K562 treated with DMSO at 1 percent for 4 hours (cell line): ENCODE data around the gene PXMP4. TPM values are rescaled to one million over a fixed set of nuclear protein-coding genes. Genes with fewer than 3 reads are reported as not detected.

Experiments used
- total RNA-seq: library from RNA; unstranded; fragments of 300-600 nt; gene quantifications from 2 replicates; pipeline ENCODE4 v1.2.3, GENCODE V29; 2022; ENCODE audit not compliant: insufficient read depth

Gene PXMP4, protein sequence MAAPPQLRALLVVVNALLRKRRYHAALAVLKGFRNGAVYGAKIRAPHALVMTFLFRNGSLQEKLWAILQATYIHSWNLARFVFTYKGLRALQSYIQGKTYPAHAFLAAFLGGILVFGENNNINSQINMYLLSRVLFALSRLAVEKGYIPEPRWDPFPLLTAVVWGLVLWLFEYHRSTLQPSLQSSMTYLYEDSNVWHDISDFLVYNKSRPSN
- total RNA-seq = 6.5 and 9.0 TPM in 2 replicates

DNA sequence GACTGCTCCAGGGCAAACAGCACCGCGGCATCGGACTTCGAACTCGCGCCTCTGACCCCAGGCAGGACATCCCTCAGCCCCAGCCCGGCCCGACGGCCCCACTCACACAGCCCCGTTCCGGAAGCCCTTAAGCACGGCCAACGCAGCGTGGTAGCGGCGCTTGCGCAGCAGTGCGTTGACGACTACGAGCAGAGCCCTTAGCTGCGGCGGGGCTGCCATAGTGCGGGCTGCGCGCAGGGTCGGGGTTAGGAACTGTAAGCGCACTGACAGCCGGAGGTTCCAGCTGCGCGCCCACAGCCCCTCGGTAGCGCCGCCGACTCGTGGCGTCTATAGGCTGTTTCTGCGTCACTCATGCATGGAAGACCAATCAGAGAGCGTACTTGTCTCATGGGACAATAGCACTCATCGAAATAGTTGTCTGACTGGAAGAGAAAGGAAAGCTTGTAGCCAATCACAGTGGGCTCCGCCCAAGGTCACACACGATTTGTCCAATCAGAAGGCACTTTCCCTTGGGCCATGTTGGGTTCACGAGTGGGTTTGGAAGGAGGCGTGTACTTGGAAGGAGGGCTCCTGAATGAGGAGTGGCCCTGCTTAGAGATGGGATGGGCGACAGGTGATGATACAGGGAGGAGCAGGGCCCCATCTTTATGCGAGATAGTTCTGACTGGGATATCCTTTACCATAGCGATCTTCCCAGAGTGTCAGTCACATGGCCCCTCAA is at the start of gene PXMP4:
TSS of gene PXMP4 (minus strand) at position 322 of the 721 bp plus-strand sequence. CDS start at position 219, 103 bp downstream.

DNA sequence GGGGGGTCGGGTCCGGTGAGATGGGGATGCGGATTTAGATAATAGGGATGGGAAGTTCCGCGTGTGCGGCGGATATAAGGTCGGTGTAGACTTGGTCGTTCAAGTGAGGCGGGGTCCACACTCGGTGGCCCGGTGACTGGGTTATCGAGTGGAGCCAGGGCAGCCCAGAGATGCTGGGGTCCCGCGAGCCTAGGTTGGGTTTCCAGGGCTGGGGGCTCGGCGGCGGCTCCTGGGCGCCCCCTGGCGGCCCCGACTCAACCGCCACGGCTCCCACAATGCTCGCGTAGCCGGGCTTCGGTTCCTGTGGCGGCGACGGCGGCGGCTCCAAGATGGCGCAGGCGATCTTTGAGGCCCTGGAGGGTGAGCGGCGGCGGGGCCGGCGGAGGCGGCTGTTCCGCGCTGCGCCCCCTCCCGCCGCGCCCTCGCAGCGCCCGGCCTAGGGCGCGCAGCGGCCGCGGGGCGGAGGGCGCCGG is 11.6 kb upstream of the PXMP4 start, which contains the start of gene ZNF341:
TSS of gene ZNF341 (plus strand) at position 304 of the 473 bp plus-strand sequence. CDS start at position 330, 26 bp downstream.

DNA sequence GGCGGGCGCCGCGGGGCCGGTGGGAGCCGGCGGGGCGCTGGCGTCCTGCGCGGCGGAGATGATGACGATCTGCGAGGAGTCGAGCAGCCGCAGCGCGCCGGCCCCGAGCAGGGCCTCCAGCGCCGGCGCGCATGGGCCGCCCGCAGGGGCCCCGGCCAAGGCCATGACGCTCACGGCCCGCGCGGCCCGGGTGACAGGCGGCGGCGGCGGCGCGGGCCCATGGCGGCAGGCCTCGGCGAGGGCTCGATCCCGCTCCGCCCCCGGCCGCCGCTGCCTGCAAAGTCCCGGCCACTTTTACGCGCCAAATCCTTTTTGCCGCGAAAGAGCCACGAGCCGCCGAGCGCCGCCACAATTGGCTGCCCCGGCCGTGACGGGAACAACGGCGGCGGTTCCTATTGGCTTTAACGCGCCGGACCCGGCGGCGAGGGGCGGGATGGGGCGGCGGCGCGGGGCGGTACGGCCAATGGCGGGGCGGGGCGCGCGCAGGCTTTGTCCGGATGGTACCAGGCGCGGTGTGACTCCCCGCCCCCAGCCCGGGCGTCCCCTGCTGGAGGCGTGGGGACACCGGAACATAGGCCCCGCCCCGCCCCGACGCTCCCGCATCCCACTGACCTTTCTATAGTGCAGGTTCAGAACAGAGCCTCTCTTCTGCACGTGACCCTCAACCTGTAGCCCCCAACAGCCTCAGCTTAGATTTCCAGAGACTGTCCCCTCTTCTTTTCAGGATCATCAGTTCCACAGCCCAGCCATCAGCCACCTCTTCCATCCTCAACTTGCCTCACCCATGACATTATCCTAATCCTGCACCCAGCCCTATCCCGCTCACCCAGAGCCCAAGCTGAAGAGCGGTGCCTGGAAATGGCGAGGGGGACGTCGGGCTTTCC is 33.8 kb downstream of the PXMP4 start, which contains the start of gene E2F1:
TSS of gene E2F1 (minus strand) at position 286 of the 884 bp plus-strand sequence. CDS start at position 165, 121 bp downstream.

DNA sequence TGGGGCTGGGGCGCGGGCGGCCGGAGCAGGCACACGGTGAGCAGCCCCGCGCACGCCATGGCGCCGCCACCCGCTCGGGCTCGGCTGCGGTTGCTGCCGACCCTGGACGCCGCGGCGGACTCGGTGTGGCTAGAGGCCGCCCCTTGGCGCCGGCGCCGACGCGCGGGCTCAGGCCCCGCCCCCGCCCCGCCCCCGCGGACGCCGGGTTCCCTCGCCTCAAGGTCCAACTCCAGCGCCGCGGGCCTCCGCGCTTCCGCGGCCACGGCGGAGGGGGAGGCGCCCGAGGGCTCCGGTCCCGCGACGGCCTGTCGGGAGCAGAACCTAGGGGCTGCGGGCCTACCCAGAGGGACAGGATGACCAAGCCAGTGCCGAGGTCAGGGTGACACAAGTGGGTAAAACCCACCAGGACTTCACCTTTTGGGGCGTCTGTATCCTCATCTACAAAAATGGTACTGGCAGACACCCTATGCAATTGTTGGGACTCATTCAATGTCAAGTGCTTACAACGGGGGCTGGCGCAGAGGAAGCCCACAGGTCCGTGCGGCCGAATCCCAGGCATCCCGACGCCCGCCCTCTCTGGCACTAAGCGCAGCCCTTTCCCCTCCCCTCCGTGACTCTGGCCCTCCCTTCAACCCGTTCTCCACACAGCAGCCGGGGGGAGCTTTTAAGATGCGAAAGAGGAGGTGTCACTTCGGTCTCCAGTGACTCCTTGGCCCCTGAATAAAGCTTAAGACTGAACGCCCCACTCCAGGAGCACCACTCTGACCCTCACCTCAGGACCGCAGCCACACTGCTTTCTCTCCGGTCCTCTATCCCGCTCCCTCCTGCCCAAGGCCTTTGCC is 45.6 kb downstream of the PXMP4 start, which contains the start of gene NECAB3:
TSS of gene NECAB3 (minus strand) at position 135 of the 842 bp plus-strand sequence. CDS start at position 59, 76 bp downstream.

DNA sequence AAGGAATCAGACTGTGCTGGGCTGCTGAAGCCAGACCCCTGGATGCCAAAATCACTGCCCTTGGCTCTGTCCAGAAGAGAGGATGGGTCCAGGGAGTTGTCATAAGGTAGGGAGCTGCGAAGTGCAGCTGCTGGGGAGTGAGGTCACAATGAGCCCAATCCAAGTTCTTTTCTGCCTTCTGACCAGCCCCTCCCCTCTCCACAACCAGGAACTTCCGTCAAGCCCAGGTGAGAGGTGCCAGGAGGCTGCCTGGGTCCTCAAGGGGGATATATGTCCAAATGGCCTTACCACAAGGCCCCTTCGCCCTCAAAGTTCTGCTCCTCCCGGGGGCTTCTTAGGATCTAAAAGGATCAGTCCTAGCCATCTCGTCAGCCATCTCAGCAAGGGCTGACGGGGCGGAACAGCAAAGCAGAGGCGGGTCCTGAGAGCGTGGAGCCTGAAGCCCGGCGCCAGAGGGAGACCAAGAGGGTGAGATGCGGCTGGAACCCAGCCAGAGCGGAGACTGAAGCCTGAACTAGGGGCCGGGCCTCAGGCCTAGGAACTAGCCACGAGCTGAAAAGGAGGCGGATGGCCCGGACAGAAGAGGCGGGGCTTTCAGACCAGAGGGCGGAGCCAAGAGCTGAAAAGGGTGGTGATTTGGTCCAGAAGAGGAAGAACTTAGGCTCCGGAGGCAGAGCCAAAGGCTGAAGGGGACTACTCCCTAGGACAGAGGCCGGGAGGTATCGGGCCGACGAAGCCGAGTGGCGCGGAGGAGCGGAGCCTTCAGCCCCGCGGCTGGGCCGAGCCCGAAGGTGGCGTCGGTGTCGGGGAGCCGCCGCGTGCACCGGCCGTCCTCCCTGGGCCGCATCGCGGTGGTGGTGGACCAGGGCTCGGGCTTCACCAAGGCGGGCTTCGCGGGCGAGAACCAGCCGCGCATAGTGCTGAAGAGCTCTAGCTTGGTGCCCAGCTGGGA is 53.5 kb downstream of the PXMP4 start, which contains the start of gene ACTL10:
TSS of gene ACTL10 (plus strand) at position 651 of the 952 bp plus-strand sequence. CDS start 555 bp downstream, outside the sequence.

DNA sequence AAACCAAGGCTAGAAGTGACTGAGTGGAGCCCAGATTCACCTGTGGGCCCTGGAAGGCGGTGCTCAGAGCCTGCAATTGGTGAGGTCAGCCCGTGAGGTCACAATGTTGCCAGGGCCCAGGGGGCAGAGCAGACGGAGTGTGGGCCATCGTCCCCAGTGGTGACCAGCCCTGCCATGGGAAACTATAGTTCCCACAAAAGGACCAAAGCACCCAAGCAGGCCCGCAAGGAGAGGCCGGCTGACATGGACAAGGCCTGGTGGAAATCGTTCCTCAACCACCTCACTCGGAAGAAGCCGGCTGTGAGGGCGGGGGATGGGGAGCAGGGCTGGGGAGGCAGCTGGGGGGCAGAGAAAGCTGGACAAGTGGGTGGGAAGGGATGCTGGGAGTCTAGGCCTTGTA is 57.9 kb downstream of the PXMP4 start, which contains the start of gene C20orf144:
TSS of gene C20orf144 (plus strand) at position 156 of the 400 bp plus-strand sequence. CDS start at position 175, 19 bp downstream.

Other genes starting within 250 kb of the PXMP4 start
- 12.6 and 17.7 TPM in 2 replicates for gene CBFA2T2, start 230.2 kb downstream of the PXMP4 start, total RNA-seq
- not detected in 2 replicates for gene C20orf144, start 58.0 kb downstream of the PXMP4 start, total RNA-seq
- gene ACTL10, start 53.4 kb downstream of the PXMP4 start, total RNA-seq = not detected in 2 replicates
- 44.9 and 45.2 TPM in 2 replicates for gene NECAB3, start 45.9 kb downstream of the PXMP4 start, total RNA-seq
- 38.2 and 50.8 TPM in 2 replicates for gene E2F1, start 33.9 kb downstream of the PXMP4 start, total RNA-seq
- gene ZNF341, start 11.7 kb upstream of the PXMP4 start, total RNA-seq = 1.8 and 3.6 TPM in 2 replicates
- 84.5 and 86.3 TPM in 2 replicates for gene CHMP4B, start 91.0 kb upstream of the PXMP4 start, total RNA-seq